Measurements from ENCODE around the gene DIDO1. TPM values are rescaled to one million over a fixed set of nuclear protein-coding genes. Genes with fewer than 3 reads are reported as not detected.
A peak's percentile ranks its signal among the peaks of the same experiment; 100 is the strongest.

The DIDO1 gene
- polyA plus RNA-seq, 1 experiment, result 19.8 TPM

GRCh38 chr20:62937268-62938104 is 11.2 kb upstream of the DIDO1 start:
- CTCF ChIA-PET, result interaction anchor here (1.2 to 1.5 kb wide), 2 partner anchors 16 to 72 kb away, joined by 3 read pairs; no protein-coding TSS in a partner anchor
- peak overlapping the region; percentile 79 for H3K4me3 ChIP-seq (ENCODE audit: low read depth, low read length)
- peak; percentile 71 for DNase-seq (ENCODE audit: low read depth)
- peaks cover 5% of the 10 kb centered on the region; the same call in 1 of the 2 replicates for H3K36me3 ChIP-seq (ENCODE audit: control insufficient read depth, insufficient read depth, low read length)
- TF ChIP-seq CTCF (IDR thresholded peaks at IDR 0.05; ENCODE audit: insufficient read depth, low read depth, low read length), result no peak
- POLR2A ChIA-PET, result interaction anchor here (1.9 kb wide), 1 partner anchor 16 kb away, joined by 10 read pairs; no protein-coding TSS in a partner anchor
- no peaks in the 10 kb centered on the region for H3K27me3 ChIP-seq (ENCODE audit: control insufficient read depth, insufficient read depth, low read length)

- TF ChIP-seq CTCF (IDR thresholded peaks at IDR 0.05; ENCODE audit: insufficient read depth, low read depth, low read length), result no peak
- CTCF ChIA-PET, result interaction anchor here (0.9 to 2.2 kb wide), 4 partner anchors 9 to 73 kb away, joined by 3 to 5 read pairs (median 4); no protein-coding TSS in a partner anchor
- H3K27me3 ChIP-seq (ENCODE audit: control insufficient read depth, insufficient read depth, low read length), result no peaks in the 10 kb centered on the region
- POLR2A ChIA-PET, result interaction anchor here (1.0 kb wide), 1 partner anchor 18 kb away, joined by 3 read pairs; no protein-coding TSS in a partner anchor
- DNase-seq (ENCODE audit: low read depth), result no peak
- no peak overlapping the region; the same call in 1 of the 2 replicates for H3K4me3 ChIP-seq (ENCODE audit: low read depth, low read length)
- peaks cover 5% of the 10 kb centered on the region; the same call in 1 of the 2 replicates for H3K36me3 ChIP-seq (ENCODE audit: control insufficient read depth, insufficient read depth, low read length)
Observed at GRCh38 chr20:62935968-62936585, 9.8 kb upstream of the DIDO1 start.

GRCh38 chr20:62935204-62935967 is 9.1 kb upstream of the DIDO1 start:
- Histone ChIP-seq H3K4me3 (ENCODE audit: low read depth, low read length) (no peak overlapping the region), H3K27me3 (ENCODE audit: control insufficient read depth, insufficient read depth, low read length) (no peaks in the 10 kb centered on the region), H3K36me3 (ENCODE audit: control insufficient read depth, insufficient read depth, low read length) (peaks cover 5% of the 10 kb centered on the region; the same call in 1 of the 2 replicates)
- POLR2A ChIA-PET, result interaction anchor here (1.0 kb wide), 1 partner anchor 18 kb away, joined by 3 read pairs; no protein-coding TSS in a partner anchor
- no peak for DNase-seq (ENCODE audit: low read depth)
- no peak for TF ChIP-seq CTCF (IDR thresholded peaks at IDR 0.05; ENCODE audit: insufficient read depth, low read depth, low read length)
- CTCF ChIA-PET, result interaction anchor here (0.7 to 2.2 kb wide), 6 partner anchors 8 to 74 kb away, joined by 3 to 5 read pairs (median 4); no protein-coding TSS in a partner anchor

GRCh38 chr20:62933966-62934365 is 7.7 kb upstream of the DIDO1 start:
- ChIA-PET CTCF (interaction anchor here (1.7 kb wide), 1 partner anchor 7 kb away, joined by 4 read pairs; no protein-coding TSS in a partner anchor), POLR2A (no interaction called here)
- no peak overlapping the region for H3K4me3 ChIP-seq (ENCODE audit: low read depth, low read length)
- H3K36me3 ChIP-seq (ENCODE audit: control insufficient read depth, insufficient read depth, low read length), result peaks cover 4% of the 10 kb centered on the region; the same call in 1 of the 2 replicates
- TF ChIP-seq CTCF (IDR thresholded peaks at IDR 0.05; ENCODE audit: insufficient read depth, low read depth, low read length), result no peak
- no peak for DNase-seq (ENCODE audit: low read depth)
- H3K27me3 ChIP-seq (ENCODE audit: control insufficient read depth, insufficient read depth, low read length), result no peaks in the 10 kb centered on the region

Measured in BJ (cell line).